NOMO-1 (cell line): Measurements from ENCODE around the gene PTPRT.

Source experiments
- DNase-seq, 2 experiments: peaks; one replicate each; lab custom pipeline; 2025; ENCODE audit not compliant: unreplicated experiment in 2 of 2; lab: John Stamatoyannopoulos, UW

Gene PTPRT

GRCh38 chr20:42099101-42099500 lies 1090.6 kb downstream of the PTPRT start:
- DNase-seq, result no peak

- DNase-seq, result no peak
Measured at GRCh38 chr20:42098418-42098817, 1091.3 kb downstream of the PTPRT start.

- no peak for DNase-seq
Measured at GRCh38 chr20:42097741-42098140, 1092.0 kb downstream of the PTPRT start.

DNA sequence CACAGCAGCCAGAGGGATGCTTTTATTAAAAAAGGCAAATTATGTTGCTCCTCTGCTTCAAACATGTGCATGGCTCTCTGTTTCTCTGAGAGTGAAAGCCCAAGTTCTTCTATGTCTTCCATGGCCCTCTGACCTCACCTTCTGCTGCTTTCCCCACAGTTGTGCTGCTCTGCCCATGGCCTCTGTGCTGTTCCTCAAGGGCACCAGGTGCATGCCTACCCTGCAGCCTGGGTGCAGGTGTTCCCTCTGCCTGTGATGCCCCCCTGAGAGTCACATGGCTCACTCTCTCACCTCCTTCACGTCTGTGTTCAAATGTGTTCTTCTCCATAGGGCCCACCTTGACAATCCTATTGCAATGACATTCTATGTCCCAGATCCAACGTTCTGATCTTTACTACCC lies 1094.5 kb downstream of the PTPRT start:
- no peak for DNase-seq

DNA sequence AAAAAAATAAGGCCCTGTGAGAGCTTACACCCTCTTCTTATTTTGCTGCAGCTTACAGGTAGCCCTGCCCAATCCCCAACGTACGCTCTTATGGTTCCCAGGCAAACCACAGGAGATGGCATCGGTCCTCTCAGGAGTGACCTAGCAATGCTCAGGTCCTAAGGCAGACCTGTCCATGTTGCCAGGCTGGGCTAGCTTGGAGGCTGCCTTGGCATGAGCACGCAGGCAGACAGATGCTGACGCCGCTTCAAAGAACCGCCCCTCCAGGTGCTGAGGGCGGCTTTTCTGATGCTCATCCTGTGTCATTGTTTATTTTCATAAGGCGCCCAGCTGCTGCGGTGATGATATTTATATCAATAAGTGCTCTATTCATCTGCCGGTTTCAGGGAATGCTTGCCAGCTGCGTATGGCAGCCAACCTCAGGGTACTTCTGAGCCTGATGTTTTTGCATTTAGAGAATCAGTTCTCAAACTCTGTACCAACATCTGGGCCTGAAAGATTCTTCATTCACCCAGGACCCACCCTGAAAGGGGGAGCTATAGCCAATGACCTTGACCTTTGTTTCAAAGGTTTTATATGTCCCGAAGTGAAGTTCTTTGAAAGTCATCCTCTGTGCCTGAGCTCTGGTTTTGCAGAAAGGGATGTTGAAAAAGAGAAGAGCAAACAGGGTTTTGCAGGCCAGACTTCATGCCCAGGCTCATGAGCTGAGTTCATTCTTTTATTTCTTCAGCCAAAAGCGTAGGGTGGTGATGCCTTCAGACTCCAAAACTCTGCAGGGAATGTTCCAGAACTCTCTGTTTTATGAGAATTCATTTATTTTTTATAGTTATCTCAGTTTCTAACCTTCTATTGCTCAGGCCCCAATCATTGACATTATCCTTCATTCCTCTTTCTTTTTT lies 1095.9 kb downstream of the PTPRT start:
- DNase-seq, result no peak

DNA sequence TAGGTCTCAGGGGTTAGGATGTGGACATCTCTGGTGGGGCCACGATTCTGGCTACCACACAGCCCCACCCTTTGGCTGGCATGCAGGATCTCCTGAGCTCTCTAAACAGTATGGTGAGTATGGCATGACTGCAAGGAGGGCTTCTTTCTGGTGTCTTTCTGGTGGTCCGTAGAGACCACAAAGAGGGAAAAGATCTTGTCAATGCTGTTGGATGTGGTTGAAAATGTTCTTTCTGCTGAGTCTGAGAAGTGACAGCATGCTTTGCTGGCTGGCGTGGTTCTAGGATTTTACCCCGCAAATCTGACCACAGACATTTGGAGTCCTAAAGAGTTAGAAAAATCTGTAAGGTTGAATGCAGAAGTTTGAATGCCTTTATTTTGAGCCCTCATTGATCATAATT lies 1096.7 kb downstream of the PTPRT start:
- DNase-seq, result no peak

DNA sequence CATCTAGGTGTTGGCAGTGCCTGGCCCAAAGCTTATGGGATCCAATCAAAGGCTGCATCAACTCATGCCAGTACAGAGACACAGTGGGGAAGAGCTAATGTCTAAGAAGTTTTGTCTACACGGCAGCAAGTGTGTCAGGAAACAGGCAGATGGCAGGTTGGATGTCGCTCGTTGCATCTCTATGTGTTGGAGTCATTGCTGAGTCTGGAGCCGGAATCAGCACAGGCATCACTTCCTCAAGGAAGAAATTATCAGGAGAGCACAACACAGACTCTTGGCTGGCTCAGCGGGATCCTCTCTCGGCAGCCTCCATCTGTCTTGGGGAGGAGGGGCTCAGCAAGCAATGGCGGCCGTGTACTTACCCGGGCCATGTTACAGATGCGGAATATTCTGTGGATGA lies 1104.3 kb downstream of the PTPRT start:
- no peak for DNase-seq

GRCh38 chr20:42083280-42083679 lies 1106.4 kb downstream of the PTPRT start:
- DNase-seq, result no peak

DNA sequence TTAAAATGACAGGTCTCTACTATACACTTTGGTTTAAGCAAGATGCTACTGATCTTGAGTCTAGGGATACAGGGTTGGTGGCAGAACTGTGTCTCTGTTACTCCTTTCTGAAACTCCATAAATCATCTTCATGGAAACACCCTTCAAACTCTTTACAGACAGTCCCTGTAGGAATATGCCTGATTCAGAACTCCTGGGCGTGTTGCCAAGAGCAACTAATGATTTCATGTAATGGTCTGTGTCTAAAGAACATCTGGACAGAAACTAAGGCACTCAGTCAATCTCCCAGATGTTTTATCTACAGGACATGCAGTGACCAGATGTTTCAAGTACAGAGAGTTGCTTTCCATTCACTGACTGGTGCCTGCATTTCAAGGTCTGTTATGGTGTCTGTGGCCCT lies 1107.1 kb downstream of the PTPRT start:
- no peak for DNase-seq

GRCh38 chr20:42080956-42081355 lies 1108.8 kb downstream of the PTPRT start:
- DNase-seq, result no peak

DNA sequence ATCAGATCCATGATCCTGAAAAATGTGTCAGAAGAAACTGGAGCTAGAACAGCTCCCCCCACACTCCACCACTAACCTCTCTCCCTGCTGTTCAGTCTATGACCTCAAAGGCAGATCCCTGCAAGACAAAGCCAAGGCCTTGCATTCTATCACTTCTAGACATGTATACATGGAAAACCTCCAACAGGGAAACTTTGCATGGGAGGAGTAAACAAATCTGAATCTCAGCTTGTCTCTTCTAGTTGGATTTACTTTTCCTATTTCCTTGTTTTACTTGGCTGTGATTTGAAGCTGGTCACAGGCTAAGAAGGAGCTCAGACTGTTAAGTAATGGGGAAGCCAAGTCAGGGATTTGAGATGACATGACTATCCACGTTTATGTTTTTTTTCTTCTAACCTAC lies 1114.8 kb downstream of the PTPRT start:
- DNase-seq, result no peak

DNA sequence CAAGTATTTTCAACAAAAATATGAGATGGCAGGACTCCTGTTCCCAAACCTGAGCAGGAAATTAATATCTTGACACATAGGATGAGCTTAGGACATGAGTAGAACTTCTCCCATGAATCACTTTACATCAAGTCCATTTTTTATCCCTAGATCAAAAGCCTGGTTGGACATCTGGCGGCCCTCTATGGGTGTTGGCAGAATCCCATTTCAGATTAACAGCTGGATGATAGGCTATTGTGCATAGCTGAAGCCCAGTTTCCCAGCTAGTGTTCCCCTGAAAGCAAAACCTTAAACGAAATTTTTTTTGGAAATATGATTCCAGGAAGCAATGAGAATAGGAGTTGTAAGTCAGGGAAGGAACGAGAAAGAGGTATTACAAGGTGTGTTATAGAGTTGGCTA lies 1122.1 kb downstream of the PTPRT start:
- no peak for DNase-seq

DNA sequence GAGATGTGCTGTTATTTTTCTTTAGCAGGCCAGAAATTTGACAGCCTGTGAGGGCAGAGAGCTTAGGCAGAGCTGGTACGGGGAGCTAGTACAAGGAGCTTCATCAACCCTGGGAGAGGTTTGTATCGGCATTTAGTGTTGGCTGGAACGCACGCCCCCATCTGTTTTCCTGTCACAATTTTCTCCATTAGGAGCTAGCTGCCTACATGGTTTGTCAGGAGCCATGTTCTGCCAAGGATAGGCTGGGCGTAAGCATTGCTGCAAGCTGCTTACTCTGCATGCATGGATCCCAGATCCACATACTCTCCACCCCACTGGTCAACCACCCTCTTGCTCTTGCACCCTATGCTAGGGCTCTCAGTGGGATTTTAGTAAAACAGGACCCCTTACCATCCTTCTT lies 1122.5 kb downstream of the PTPRT start:
- no peak for DNase-seq

GRCh38 chr20:42063141-42063540 lies 1126.6 kb downstream of the PTPRT start:
- no peak for DNase-seq

DNA sequence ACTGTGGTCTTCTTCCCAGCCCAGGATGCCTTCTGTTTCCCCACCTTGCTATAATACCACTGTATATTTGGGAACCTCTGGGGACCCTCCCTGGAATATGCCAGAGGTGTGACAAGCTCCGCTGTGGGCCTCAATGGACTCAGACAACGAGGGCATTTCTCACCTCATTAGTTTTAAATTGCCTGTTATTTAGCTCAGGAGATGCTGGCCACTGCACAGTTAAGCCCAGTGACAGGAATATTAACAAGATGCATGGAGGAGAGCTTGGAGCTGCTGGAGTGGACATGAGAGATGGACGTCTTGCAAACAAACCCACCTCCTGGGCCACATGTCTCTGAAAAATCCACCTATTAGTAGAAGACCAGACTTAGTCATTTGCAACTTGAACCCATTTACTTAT lies 1136.4 kb downstream of the PTPRT start:
- no peak for DNase-seq

- DNase-seq, result no peak
Measured at GRCh38 chr20:42051921-42052320, 1137.8 kb downstream of the PTPRT start.

GRCh38 chr20:42046371-42047085 lies 1143.2 kb downstream of the PTPRT start:
- no peak for DNase-seq

GRCh38 chr20:42043921-42044320 lies 1145.8 kb downstream of the PTPRT start:
- DNase-seq, result no peak

GRCh38 chr20:42041000-42041565 lies 1148.6 kb downstream of the PTPRT start:
- no peak for DNase-seq

DNA sequence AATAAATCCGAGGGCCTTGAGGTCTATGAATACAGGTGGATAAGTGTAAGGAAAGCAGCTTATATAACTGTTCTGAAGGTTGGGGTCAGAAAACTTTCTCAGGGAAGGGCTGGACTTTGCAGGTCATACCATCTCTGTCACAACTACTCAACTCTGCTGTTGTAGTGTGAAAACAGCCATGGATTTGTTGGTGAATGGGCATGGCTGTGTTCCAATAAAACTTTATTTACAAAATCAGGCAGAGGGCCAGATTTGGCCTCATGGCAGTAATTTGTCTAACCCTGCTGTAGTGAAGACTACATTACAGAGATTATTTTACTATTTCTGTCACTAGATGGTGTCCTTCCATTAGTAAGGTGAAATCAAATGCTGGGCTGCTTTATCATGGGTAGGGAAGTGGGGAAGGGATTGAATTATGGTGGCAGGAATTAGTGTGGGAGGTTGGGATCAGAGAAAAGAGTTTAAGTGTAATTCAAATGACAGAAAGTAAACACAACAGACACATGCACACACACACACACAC lies 1161.9 kb downstream of the PTPRT start:
- DNase-seq, result no peak

- DNase-seq, result no peak
Measured at GRCh38 chr20:42026599-42026998, 1163.1 kb downstream of the PTPRT start.

- no peak for DNase-seq
Measured at GRCh38 chr20:42024653-42025052, 1165.1 kb downstream of the PTPRT start.
